HepG2 (cell line): Measurements from ENCODE around the gene PTGDR2. TPM values are rescaled to one million over a fixed set of nuclear protein-coding genes. Genes with fewer than 3 reads are reported as not detected.

Source experiments
- ATAC-seq: fragments of 200-7000 bp; cut with Tn5 transposase; 3 replicates; pipeline ENCODE4 v1.9.1; 2020; ENCODE audit warnings: mild to moderate bottlenecking, moderate library complexity
- BruUV-seq: library from RNA; stranded (reverse); fragments of 400-500 nt; replicated peaks from 2 replicates; lab custom pipeline; 2021; lab: Mats Ljungman, UMichigan
- CTCF ChIA-PET: fragments of 300-600 bp; formaldehyde crosslinking; extraction: SDS; loops from one replicate; lab custom pipeline; 2021; ENCODE audit warnings: low total read pairs, inconsistent platforms, low intra/inter-chr PET ratio; lab: Yijun Ruan, JAX
- POLR2A ChIA-PET: fragments of 350-600 bp; sonication (Branson Sonifier 250); formaldehyde crosslinking; loops from one replicate; lab custom pipeline; 2020; ENCODE audit warnings: antibody characterized with exemption, inconsistent platforms; lab: Yijun Ruan, JAX
- DNase-seq: peaks from one replicate; pipeline ENCODE4 v3.0.0-alpha.2; 2015; ENCODE audit warnings: low spot score
- FAIRE-seq: peaks from 3 replicates; lab custom pipeline; 2011; peaks lifted over from hg19 to GRCh38; lab: Jason Lieb, UNC
- H2AFZ ChIP-seq: one replicate; pipeline ENCODE4 v1.6.1; 2011; ENCODE audit warnings: low read length, inconsistent platforms
- H3K27ac ChIP-seq: fragments of 300-600 bp; 3 replicates; pipeline ENCODE4 v1.8.0; 2011; ENCODE audit warnings: mixed run types, mild to moderate bottlenecking, mixed read lengths, low read length, inconsistent platforms; ENCODE audit not compliant: insufficient read depth; ENCODE audit errors: extremely low read length
- H3K27me3 ChIP-seq, 2 experiments: fragments of 200-600 bp in 1 of 2; 2 replicates in 1 of 2; 3 replicates in 1 of 2; pipeline versions ENCODE4 v1.6.0 to v1.8.0; 2011; ENCODE audit warnings: low read length in 2 of 2, mild to moderate bottlenecking in 2 of 2, moderate library complexity in 2 of 2, inconsistent platforms in 1 of 2; ENCODE audit not compliant: insufficient read depth in 2 of 2, control insufficient read depth in 1 of 2
- H3K36me3 ChIP-seq, 2 experiments: fragments of 200-600 bp in 1 of 2; replicated peaks in 1 of 2; 2 replicates in 1 of 2; 3 replicates in 1 of 2; pipeline versions ENCODE4 v1.5.1 to v1.8.0; 2011; ENCODE audit warnings: low read length in 2 of 2, inconsistent platforms in 1 of 2; ENCODE audit not compliant: insufficient read depth in 2 of 2, control insufficient read depth in 1 of 2
- H3K4me1 ChIP-seq: 2 replicates; pipeline ENCODE4 v1.5.1; 2012; ENCODE audit warnings: low read length, inconsistent platforms; ENCODE audit not compliant: insufficient read depth
- H3K4me2 ChIP-seq: 2 replicates; pipeline ENCODE4 v1.6.0; 2011; ENCODE audit warnings: low read depth, low read length, inconsistent platforms
- H3K4me3 ChIP-seq, 3 experiments: fragments of 200-600 bp in 1 of 3; sonication (generic), shearing (Covaris generic) in 1 of 3; replicated peaks in 1 of 3; 2 replicates each; pipeline ENCODE4 v1.5.1; 2011 to 2016; ENCODE audit warnings: low read length in 3 of 3, inconsistent platforms in 2 of 3, low read depth in 2 of 3, mild to moderate bottlenecking in 2 of 3, control low read depth in 1 of 3, mixed read lengths in 1 of 3; ENCODE audit not compliant: insufficient read depth in 1 of 3
- H3K79me2 ChIP-seq: one replicate; pipeline ENCODE4 v1.6.1; 2011; ENCODE audit warnings: low read length, inconsistent platforms; ENCODE audit not compliant: insufficient read depth
- H3K9ac ChIP-seq: 2 replicates; pipeline ENCODE4 v1.6.0; 2011; ENCODE audit warnings: mild to moderate bottlenecking, low read depth, low read length, inconsistent platforms; ENCODE audit not compliant: insufficient read depth
- H3K9me3 ChIP-seq: 2 replicates; pipeline ENCODE4 v1.5.1; 2012; ENCODE audit warnings: mild to moderate bottlenecking, low read length
- H4K20me1 ChIP-seq: 2 replicates; pipeline ENCODE4 v1.6.0; 2011; ENCODE audit warnings: inconsistent platforms, mild to moderate bottlenecking, low read length, moderate library complexity; ENCODE audit not compliant: insufficient read depth
- JUN ChIP-seq: sonication (generic); formaldehyde crosslinking; IDR thresholded peaks from 2 replicates; pipeline ENCODE4 v1.4.0; 2020; ENCODE audit warnings: mild to moderate bottlenecking, missing genetic modification reagents
- SMAD9 ChIP-seq: sonication (generic); formaldehyde crosslinking; IDR thresholded peaks from 2 replicates; pipeline ENCODE4 v1.5.1; 2020; ENCODE audit warnings: mild to moderate bottlenecking, missing genetic modification reagents
- SRSF4 ChIP-seq: fragments of 200-400 bp; formaldehyde crosslinking; IDR thresholded peaks from one replicate; pipeline ENCODE4 v1.6.1; 2018; ENCODE audit warnings: mild to moderate bottlenecking, low read depth, low read length, moderate library complexity; ENCODE audit not compliant: poor library complexity, severe bottlenecking
- ZBTB20 ChIP-seq: sonication (generic); formaldehyde crosslinking; IDR thresholded peaks from 2 replicates; pipeline ENCODE4 v1.8.1; 2023; ENCODE audit warnings: missing genetic modification reagents, low read depth, mild to moderate bottlenecking, borderline replicate concordance
- ZBTB8A ChIP-seq: sonication (generic); formaldehyde crosslinking; IDR thresholded peaks from 2 replicates; pipeline ENCODE4 v1.4.0; 2020; ENCODE audit warnings: mild to moderate bottlenecking, low read depth, missing genetic modification reagents, borderline replicate concordance
- ZNF17 ChIP-seq: sonication (generic); formaldehyde crosslinking; IDR thresholded peaks from 2 replicates; pipeline ENCODE4 v1.5.0; 2020; ENCODE audit warnings: mild to moderate bottlenecking, missing genetic modification reagents
- ZNF333 ChIP-seq: sonication (generic); formaldehyde crosslinking; IDR thresholded peaks from 2 replicates; pipeline ENCODE4 v1.4.0; 2020; ENCODE audit warnings: mild to moderate bottlenecking, missing genetic modification reagents, borderline replicate concordance
- ZNF550 ChIP-seq: sonication (generic); formaldehyde crosslinking; IDR thresholded peaks from 2 replicates; pipeline ENCODE4 v1.4.0; 2020; ENCODE audit warnings: mild to moderate bottlenecking, missing genetic modification reagents, borderline replicate concordance
- ZNF567 ChIP-seq: sonication (generic); formaldehyde crosslinking; IDR thresholded peaks from 2 replicates; pipeline ENCODE4 v1.8.1; 2023; ENCODE audit warnings: mild to moderate bottlenecking, missing genetic modification reagents, borderline replicate concordance
- ZNF782 ChIP-seq: sonication (generic); formaldehyde crosslinking; IDR thresholded peaks from 2 replicates; pipeline ENCODE4 v1.4.0; 2020; ENCODE audit warnings: missing genetic modification reagents, mild to moderate bottlenecking, borderline replicate concordance
- WGBS: methylation state at CpG from one replicate; pipeline ENCODE4 v1.1.6; 2017; ENCODE audit warnings: low lambda C conversion rate; 5-methylcytosine and 5-hydroxymethylcytosine counted together
- in situ Hi-C: cut with HindIII; loops from 2 replicates; pipeline ENCODE4 v1.10.0; 2017; ENCODE audit warnings: low pct_unique_long_range_greater_than_20kb; ENCODE audit not compliant: extremely low pct_ligation_motif_present
- intact Hi-C: fragments of 100-400 bp; cut with micrococcal nuclease; formaldehyde crosslinking; loops from one replicate; pipeline ENCODE4 v1.10.0; 2022; ENCODE audit not compliant: unreplicated experiment
- polyA plus RNA-seq, 8 experiments: library from polyadenylated mRNA; depleted of rRNA in 3 of 8; stranded (reverse) in 7 of 8; unstranded in 1 of 8; fragments of >200 nt; fragmentation: Illumina TruSeq in 4 of 8; extraction: Trizol in 4 of 8; gene quantifications; 2 replicates each; pipeline versions ENCODE4 v1.2.1 to v1.2.3, GENCODE V29; 2011 to 2016; ENCODE audit warnings: low read depth in 4 of 8, missing spikeins in 1 of 8, mixed read lengths in 1 of 8; ENCODE audit not compliant: insufficient read depth in 1 of 8
- total RNA-seq, 5 experiments: library from RNA; depleted of rRNA; stranded (reverse); fragments of >200 nt; fragmentation: Illumina TruSeq; extraction: Trizol; gene quantifications; 2 replicates each; pipeline ENCODE4 v1.2.3, GENCODE V29; 2016; ENCODE audit warnings: low read depth in 1 of 5
- TF ChIP-seq, protein P1 (sequence below), 2 experiments: sonication (generic) in 1 of 2; formaldehyde crosslinking in 1 of 2; IDR thresholded peaks; 2 replicates each; pipeline versions ENCODE4 v1.4.0 to v1.6.1; 2016 to 2020; ENCODE audit warnings: borderline replicate concordance in 1 of 2, low read depth in 1 of 2, mild to moderate bottlenecking in 1 of 2, missing genetic modification reagents in 1 of 2
- TF ChIP-seq, protein P2 (sequence below): sonication (generic); formaldehyde crosslinking; IDR thresholded peaks from 2 replicates; pipeline ENCODE4 v1.5.1; 2020; ENCODE audit warnings: missing genetic modification reagents, mild to moderate bottlenecking, borderline replicate concordance
- TF ChIP-seq, protein P3 (sequence below): sonication (generic); formaldehyde crosslinking; IDR thresholded peaks from 2 replicates; pipeline ENCODE4 v1.4.0; 2020; ENCODE audit warnings: missing genetic modification reagents

The PTGDR2 gene
- total and polyA plus RNA-seq, 2 of the 13 experiments (the other 11 are each of a cell fraction or from before 2014, with no cell fraction given): 1.9 to 2.5 TPM

DNA sequence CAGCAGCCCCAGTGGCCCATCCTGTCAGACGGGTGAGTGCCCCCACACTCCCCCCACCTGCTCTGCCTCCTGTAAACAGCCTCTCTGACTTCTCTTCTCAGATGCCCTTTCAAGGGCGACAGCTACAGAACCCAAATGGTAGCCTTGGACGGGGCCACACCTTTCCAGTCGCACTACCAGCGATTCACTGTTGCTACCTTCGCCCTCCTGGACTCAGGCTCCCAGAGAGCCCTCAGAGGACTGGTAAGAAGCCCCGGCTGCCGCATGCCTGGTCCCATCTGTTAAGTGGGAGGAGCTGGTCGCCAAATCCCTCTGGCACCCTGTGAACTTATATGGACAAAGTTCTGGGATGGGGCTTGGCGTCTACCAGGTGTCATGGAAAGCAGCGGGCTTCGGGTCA lies 17.8 kb upstream of the PTGDR2 start:
- no peak for FAIRE-seq
- no peak overlapping the region; a peak in 1 of 6 replicates for H3K4me3 ChIP-seq
- in situ Hi-C loops: no loop called here

More for the DNA sequence above, 17.8 kb upstream of the PTGDR2 start:
- DNase-seq (no peak), ATAC-seq (no peak)
- Histone ChIP-seq H3K9ac (no peak overlapping the region), H3K79me2 (no peaks in the 10 kb centered on the region), H3K4me2 (no peak overlapping the region), H4K20me1 (no peaks in the 10 kb centered on the region), H3K9me3 (no peaks in the 10 kb centered on the region), H3K27ac (no peak overlapping the region), H3K4me1 (peaks cover 32% of the 10 kb centered on the region), H3K27me3 (no peaks in the 10 kb centered on the region; a peak in 1 of 5 replicates), H3K36me3 (no peaks in the 10 kb centered on the region), H2AFZ (no peak overlapping the region)
- TF ChIP-seq, protein P1, sequence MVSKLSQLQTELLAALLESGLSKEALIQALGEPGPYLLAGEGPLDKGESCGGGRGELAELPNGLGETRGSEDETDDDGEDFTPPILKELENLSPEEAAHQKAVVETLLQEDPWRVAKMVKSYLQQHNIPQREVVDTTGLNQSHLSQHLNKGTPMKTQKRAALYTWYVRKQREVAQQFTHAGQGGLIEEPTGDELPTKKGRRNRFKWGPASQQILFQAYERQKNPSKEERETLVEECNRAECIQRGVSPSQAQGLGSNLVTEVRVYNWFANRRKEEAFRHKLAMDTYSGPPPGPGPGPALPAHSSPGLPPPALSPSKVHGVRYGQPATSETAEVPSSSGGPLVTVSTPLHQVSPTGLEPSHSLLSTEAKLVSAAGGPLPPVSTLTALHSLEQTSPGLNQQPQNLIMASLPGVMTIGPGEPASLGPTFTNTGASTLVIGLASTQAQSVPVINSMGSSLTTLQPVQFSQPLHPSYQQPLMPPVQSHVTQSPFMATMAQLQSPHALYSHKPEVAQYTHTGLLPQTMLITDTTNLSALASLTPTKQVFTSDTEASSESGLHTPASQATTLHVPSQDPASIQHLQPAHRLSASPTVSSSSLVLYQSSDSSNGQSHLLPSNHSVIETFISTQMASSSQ (IDR thresholded peaks at IDR 0.05; ENCODE audit: low read depth): no peak
- TF ChIP-seq, protein P1 (CRISPR knock-in tag; IDR thresholded peaks at IDR 0.05; ENCODE audit: borderline replicate concordance): no peak
- TF ChIP-seq SMAD9 (CRISPR knock-in tag) (no peak), JUN (CRISPR knock-in tag) (no peak), ZBTB8A (no peak), ZNF782 (CRISPR knock-in tag) (no peak), ZNF333 (no peak), ZBTB20 (CRISPR knock-in tag) (no peak), ZNF567 (no peak), ZNF550 (CRISPR knock-in tag) (no peak), ZNF17 (CRISPR knock-in tag) (no peak), SRSF4 (no peak)
- TF ChIP-seq, protein P2, sequence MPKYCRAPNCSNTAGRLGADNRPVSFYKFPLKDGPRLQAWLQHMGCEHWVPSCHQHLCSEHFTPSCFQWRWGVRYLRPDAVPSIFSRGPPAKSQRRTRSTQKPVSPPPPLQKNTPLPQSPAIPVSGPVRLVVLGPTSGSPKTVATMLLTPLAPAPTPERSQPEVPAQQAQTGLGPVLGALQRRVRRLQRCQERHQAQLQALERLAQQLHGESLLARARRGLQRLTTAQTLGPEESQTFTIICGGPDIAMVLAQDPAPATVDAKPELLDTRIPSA (CRISPR knock-in tag): no peak
- TF ChIP-seq, protein P3, sequence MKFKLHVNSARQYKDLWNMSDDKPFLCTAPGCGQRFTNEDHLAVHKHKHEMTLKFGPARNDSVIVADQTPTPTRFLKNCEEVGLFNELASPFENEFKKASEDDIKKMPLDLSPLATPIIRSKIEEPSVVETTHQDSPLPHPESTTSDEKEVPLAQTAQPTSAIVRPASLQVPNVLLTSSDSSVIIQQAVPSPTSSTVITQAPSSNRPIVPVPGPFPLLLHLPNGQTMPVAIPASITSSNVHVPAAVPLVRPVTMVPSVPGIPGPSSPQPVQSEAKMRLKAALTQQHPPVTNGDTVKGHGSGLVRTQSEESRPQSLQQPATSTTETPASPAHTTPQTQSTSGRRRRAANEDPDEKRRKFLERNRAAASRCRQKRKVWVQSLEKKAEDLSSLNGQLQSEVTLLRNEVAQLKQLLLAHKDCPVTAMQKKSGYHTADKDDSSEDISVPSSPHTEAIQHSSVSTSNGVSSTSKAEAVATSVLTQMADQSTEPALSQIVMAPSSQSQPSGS (CRISPR knock-in tag): no peak
- POLR2A ChIA-PET: no interaction called here
- BruUV-seq: no TSS peak
- 75% methylated on average over 11 of the region's 12 CpGs for WGBS
- intact Hi-C loops: no loop called here
- CTCF ChIA-PET: no interaction called here
